GM21447 (cell line): ENCODE data around the gene SUCNR1.
"Not testable (repeated sequence)": the region's sequence is repeated elsewhere in the genome, so short reads cannot be mapped to it uniquely, and the experiment has no call there.

Source experiments
- ATAC-seq: cut with Tn5 transposase; IDR thresholded peaks from one replicate; pipeline ENCODE4 v1.9.1; 2021; ENCODE audit not compliant: unreplicated experiment

Gene SUCNR1

DNA sequence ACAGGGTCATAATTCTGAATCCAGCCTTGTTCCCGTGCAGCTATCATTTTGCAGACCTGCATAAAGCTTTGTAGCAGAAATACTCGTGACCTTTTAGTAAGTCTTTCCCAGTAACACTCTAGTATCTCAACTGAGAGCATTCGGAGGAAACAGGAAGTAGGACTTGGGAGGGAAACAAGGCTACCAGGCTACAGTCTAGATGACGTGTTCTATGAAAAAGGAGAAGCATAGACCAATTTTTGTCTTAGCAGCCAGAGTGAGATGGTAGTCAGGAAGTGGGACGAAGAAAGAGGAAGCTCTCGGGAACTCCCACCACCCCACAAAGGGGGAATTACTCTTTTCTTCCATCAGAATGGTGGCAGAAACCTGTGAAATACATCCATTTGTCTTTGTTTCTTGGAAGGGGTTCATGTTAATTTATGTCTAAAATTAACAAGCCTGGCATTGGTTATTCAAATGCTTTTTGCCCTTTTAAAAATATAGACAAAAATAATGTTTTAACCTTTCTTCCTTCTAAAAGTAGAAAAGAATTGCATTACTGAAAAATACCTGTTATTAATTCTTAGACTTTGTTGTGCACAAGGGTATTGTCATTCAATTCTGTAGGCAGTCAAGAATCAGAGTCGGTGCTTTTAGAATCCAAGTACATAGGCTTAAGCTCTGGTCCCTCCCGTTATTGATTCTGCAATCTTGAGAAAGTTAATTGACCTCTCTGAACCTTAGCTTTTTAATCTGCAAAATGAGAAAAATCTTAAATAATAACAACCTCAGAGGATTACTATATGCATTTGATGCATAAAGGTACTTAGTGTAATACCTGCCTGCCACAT, 1.6 kb upstream of the SUCNR1 start:
- peak; percentile 88 for ATAC-seq

GRCh38 chr3:151874079-151874478, 636 bp downstream of the SUCNR1 start:
- not testable (repeated sequence) for ATAC-seq

- ATAC-seq = peak; percentile 68
These were observed 2.3 kb downstream of the SUCNR1 start for GRCh38 chr3:151875759-151876158.

DNA sequence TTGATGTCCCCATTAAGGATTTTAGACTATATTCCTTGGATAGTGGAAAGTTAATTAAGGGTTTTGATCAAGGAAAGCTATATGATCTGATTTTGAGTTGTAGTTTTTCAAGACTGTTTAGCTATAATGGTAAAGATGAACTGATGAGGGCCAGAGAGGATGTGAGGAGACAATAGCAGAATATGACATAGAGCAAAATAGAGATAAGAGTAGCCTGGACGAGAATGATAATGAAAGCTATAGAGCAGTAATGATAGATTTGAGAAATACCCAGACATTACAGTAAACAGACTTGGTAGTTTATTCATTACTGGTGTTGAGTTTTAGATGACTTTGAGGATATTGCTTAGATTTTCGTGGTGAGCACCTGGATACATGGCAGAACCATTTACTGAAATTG, 3.8 kb downstream of the SUCNR1 start:
- no peak for ATAC-seq

GRCh38 chr3:151878465-151878864, 5.0 kb downstream of the SUCNR1 start:
- no peak for ATAC-seq

GRCh38 chr3:151879037-151879436, 5.6 kb downstream of the SUCNR1 start:
- no peak for ATAC-seq

GRCh38 chr3:151879679-151880415, 6.4 kb downstream of the SUCNR1 start:
- no peak for ATAC-seq

DNA sequence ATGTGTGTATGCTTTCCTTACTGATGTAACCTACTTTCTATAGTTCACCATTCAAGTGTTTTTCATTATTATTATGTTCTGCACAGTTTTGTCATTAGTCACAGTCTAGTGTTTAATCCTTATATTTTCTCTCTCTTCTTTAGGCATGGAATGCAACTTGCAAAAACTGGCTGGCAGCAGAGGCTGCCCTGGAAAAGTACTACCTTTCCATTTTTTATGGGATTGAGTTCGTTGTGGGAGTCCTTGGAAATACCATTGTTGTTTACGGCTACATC, 6.9 kb downstream of the SUCNR1 start:
- ATAC-seq = no peak

- no peak for ATAC-seq
These were observed 7.7 kb downstream of the SUCNR1 start for GRCh38 chr3:151881137-151881536.

GRCh38 chr3:151885397-151885796, 12.0 kb downstream of the SUCNR1 start:
- not testable (repeated sequence) for ATAC-seq

DNA sequence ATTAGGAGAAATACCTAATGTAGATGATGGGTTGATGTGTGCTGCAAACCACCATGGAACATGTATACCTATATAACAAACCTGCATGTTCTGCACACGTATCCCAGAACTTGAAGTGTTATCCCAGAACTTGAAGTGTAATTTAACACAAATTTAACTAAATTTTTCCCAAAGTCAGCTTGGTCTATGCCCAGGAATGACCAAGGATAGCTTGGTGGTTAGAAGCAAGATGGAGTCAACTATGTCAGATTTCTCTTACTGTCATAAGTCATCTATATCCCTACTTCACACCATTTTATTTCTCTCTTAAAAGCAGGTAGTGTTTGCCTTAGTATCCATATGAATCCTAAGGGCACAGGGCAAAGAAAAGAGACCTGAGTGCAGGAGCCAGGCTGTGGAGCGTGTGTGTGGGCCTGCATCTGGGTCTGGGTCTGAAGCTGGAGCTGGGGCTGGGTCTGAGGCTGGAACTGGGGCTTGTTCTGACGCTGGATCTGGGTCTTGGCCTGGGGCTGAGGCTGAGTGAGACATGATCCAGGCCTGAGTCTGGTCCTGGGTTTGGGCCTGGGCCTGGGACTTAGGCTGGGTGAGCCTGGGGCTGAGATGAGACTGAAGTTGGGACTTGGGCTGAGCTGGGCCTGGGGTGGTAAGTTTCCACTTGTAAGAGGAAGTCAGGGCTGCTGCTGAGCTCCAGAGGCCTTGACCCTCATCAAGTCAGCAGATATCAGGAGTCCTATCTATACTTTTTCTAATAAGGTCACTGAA, 14.2 kb downstream of the SUCNR1 start:
- not testable (repeated sequence) for ATAC-seq

GRCh38 chr3:151890721-151891141, 17.3 kb downstream of the SUCNR1 start:
- peak; percentile 95 for ATAC-seq

- no peak for ATAC-seq
These were observed 18.3 kb downstream of the SUCNR1 start for GRCh38 chr3:151891721-151892120.

- no peak for ATAC-seq
These were observed 20.8 kb downstream of the SUCNR1 start for GRCh38 chr3:151894219-151894618.

- no peak for ATAC-seq
These were observed 22.2 kb downstream of the SUCNR1 start for GRCh38 chr3:151895478-151896241.

GRCh38 chr3:151896246-151897012, 23.0 kb downstream of the SUCNR1 start:
- no peak for ATAC-seq

GRCh38 chr3:151898121-151898520, 24.7 kb downstream of the SUCNR1 start:
- ATAC-seq = not testable (repeated sequence)

DNA sequence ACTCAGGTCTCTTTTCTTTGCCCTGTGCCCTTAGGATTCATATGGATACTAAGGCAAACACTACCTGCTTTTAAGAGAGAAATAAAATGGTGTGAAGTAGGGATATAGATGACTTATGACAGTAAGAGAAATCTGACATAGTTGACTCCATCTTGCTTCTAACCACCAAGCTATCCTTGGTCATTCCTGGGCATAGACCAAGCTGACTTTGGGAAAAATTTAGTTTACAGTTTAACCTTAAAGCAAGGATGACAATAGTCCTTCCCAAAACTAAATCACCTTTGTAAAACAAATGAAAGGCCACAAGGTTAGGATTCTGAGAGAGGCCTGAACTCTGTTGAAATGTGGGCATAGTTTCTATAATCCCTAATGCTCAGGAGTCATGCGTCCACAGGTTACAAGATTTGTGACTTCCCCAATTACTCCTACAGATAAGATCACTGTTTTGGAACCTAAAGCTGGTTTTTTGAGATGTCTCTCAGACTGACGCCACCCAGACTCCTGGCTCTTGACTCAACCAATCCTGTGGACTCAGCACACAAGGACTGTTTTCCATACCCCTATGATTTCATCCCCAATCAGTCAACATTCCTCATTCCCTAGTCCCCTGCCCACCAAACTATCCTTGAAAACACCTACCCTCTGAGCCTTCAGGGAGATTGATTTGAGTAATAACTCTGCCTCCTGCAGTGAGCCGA, 25.3 kb downstream of the SUCNR1 start:
- ATAC-seq = not testable (repeated sequence)

- ATAC-seq = no peak
These were observed 26.6 kb downstream of the SUCNR1 start for GRCh38 chr3:151899996-151900395.

DNA sequence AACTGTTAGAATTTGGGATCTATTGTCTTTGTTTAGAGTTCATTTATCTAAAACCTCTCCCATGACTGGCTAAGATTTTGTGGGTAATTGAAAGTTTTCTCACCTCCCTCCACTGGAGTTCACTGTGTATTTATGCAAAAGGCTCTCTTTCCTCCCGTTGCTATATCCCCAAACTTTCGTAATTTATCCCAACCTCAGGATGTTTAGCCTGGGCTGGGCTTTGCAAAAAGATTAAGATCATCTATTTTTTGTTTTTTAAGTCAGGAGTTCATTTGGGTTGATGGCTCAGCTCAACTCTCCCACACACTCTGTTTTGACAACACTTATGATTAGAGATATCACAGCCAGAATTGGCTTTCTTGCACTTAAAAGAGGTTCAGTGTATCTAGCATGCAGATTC, 27.0 kb downstream of the SUCNR1 start:
- ATAC-seq = no peak
